IMR-90 (cell line): ENCODE measurements around the gene ACSS1. TPM values are rescaled to one million over a fixed set of nuclear protein-coding genes. Genes with fewer than 3 reads are reported as not detected.

Experiments used
- ATAC-seq: fragments of 200-7000 bp; cut with Tn5 transposase; 2 replicates; pipeline ENCODE4 v1.9.1; 2020; ENCODE audit warnings: low read depth, mild to moderate bottlenecking, moderate library complexity
- BruUV-seq: library from RNA; stranded (reverse); fragments of 400-500 nt; replicated peaks from 2 replicates; lab custom pipeline; 2021; lab: Mats Ljungman, UMichigan
- CTCF ChIA-PET: fragments of 300-600 bp; formaldehyde crosslinking; extraction: SDS; loops from one replicate; lab custom pipeline; 2021; ENCODE audit warnings: antibody characterized with exemption; lab: Yijun Ruan, JAX
- POLR2A ChIA-PET: fragments of 300-600 bp; sonication (Branson Sonifier 250); formaldehyde crosslinking; loops from one replicate; lab custom pipeline; 2022; ENCODE audit warnings: antibody characterized with exemption; ENCODE audit not compliant: unreplicated experiment; lab: Charles Lee
- DNase-seq: peaks from one replicate; pipeline ENCODE4 v3.0.0; 2013
- H2AFZ ChIP-seq: replicated peaks from 2 replicates; pipeline ENCODE3; 2013; ENCODE audit warnings: low read length, mild to moderate bottlenecking; ENCODE audit not compliant: poor library complexity
- H2AK5ac ChIP-seq: 2 replicates; pipeline ENCODE4 v1.6.1; 2013; ENCODE audit warnings: low read depth, low read length, inconsistent platforms
- H2AK9ac ChIP-seq: replicated peaks from 2 replicates; pipeline ENCODE3; 2013; ENCODE audit warnings: mild to moderate bottlenecking, low read depth, low read length, moderate library complexity; ENCODE audit not compliant: poor library complexity
- H2BK120ac ChIP-seq: 2 replicates; pipeline ENCODE4 v1.6.1; 2013; ENCODE audit warnings: low read depth, low read length, inconsistent platforms
- H2BK15ac ChIP-seq: 3 replicates; pipeline ENCODE4 v1.6.1; 2013; ENCODE audit warnings: low read depth, low read length, inconsistent platforms
- H2BK20ac ChIP-seq: 2 replicates; pipeline ENCODE4 v1.6.1; 2013; ENCODE audit warnings: low read depth, mild to moderate bottlenecking, inconsistent platforms, low read length, moderate library complexity
- H2BK5ac ChIP-seq: 2 replicates; pipeline ENCODE4 v1.6.1; 2013; ENCODE audit warnings: mild to moderate bottlenecking, low read depth, low read length, inconsistent platforms; ENCODE audit not compliant: poor library complexity, severe bottlenecking
- H3K14ac ChIP-seq: replicated peaks from 2 replicates; pipeline ENCODE4 v1.6.1; 2013; ENCODE audit warnings: low read depth, low read length, inconsistent platforms
- H3K18ac ChIP-seq: 2 replicates; pipeline ENCODE4 v1.6.1; 2013; ENCODE audit warnings: low read depth, low read length, control low read depth
- H3K23ac ChIP-seq: 2 replicates; pipeline ENCODE4 v1.6.1; 2013; ENCODE audit warnings: low read depth, low read length, inconsistent platforms
- H3K27ac ChIP-seq: 2 replicates; pipeline ENCODE4 v1.5.1; 2013; ENCODE audit warnings: mild to moderate bottlenecking, control low read depth, low read length; ENCODE audit not compliant: insufficient read depth
- H3K27me3 ChIP-seq: 2 replicates; pipeline ENCODE4 v1.6.1; 2013; ENCODE audit warnings: low read length; ENCODE audit not compliant: control insufficient read depth, insufficient read depth
- H3K36me3 ChIP-seq: 2 replicates; pipeline ENCODE4 v1.6.1; 2013; ENCODE audit warnings: low read length, mixed read lengths; ENCODE audit not compliant: control insufficient read depth, insufficient read depth
- H3K4ac ChIP-seq: 2 replicates; pipeline ENCODE4 v1.6.1; 2013; ENCODE audit warnings: low read depth, low read length, inconsistent platforms
- H3K4me1 ChIP-seq: 2 replicates; pipeline ENCODE4 v1.6.1; 2013; ENCODE audit warnings: low read length, mixed read lengths; ENCODE audit not compliant: control insufficient read depth, insufficient read depth
- H3K4me2 ChIP-seq: 2 replicates; pipeline ENCODE4 v1.6.1; 2013; ENCODE audit warnings: low read depth, mild to moderate bottlenecking, control low read depth, low read length, moderate library complexity
- H3K4me3 ChIP-seq: 2 replicates; pipeline ENCODE4 v1.5.1; 2013; ENCODE audit warnings: low read depth, mild to moderate bottlenecking, control low read depth, low read length, moderate library complexity; ENCODE audit not compliant: insufficient read depth
- H3K56ac ChIP-seq: 2 replicates; pipeline ENCODE4 v1.6.1; 2013; ENCODE audit warnings: low read length, inconsistent platforms; ENCODE audit not compliant: insufficient read depth; ENCODE audit errors: extremely low read depth
- H3K79me1 ChIP-seq, 2 experiments: 2 replicates each; pipeline ENCODE4 v1.6.1; 2013; ENCODE audit warnings: low read length in 2 of 2, inconsistent platforms in 1 of 2, low read depth in 1 of 2
- H3K9ac ChIP-seq: 2 replicates; pipeline ENCODE4 v1.6.1; 2013; ENCODE audit warnings: low read depth, low read length, control low read depth
- H3K9me1 ChIP-seq: 2 replicates; pipeline ENCODE4 v1.6.1; 2013; ENCODE audit warnings: low read length, inconsistent platforms; ENCODE audit not compliant: insufficient read depth
- H3K9me3 ChIP-seq: 2 replicates; pipeline ENCODE4 v1.6.1; 2013; ENCODE audit warnings: low read length; ENCODE audit not compliant: control insufficient read depth, insufficient read depth
- H4K20me1 ChIP-seq: 2 replicates; pipeline ENCODE4 v1.6.1; 2013; ENCODE audit warnings: low read length, inconsistent platforms; ENCODE audit not compliant: insufficient read depth
- H4K5ac ChIP-seq: 2 replicates; pipeline ENCODE4 v1.6.1; 2013; ENCODE audit warnings: mild to moderate bottlenecking, low read depth, low read length, control low read depth
- H4K8ac ChIP-seq, 2 experiments: 2 replicates each; pipeline ENCODE4 v1.6.1; 2013; ENCODE audit warnings: low read depth in 2 of 2, low read length in 2 of 2, control low read depth in 1 of 2, inconsistent platforms in 1 of 2
- H4K91ac ChIP-seq: 2 replicates; pipeline ENCODE4 v1.6.1; 2013; ENCODE audit warnings: low read depth, low read length, inconsistent platforms; ENCODE audit not compliant: insufficient read depth
- BHLHE40 ChIP-seq: fragments of 150-350 bp; IDR thresholded peaks from 2 replicates; pipeline ENCODE4 v1.6.1; 2016; ENCODE audit warnings: mild to moderate bottlenecking, low read depth, low read length
- CEBPB ChIP-seq: IDR thresholded peaks from 2 replicates; pipeline ENCODE4 v1.6.1; 2012; ENCODE audit warnings: low read depth, low read length, improper control_type of control experiment
- CHD1 ChIP-seq: IDR thresholded peaks from 2 replicates; pipeline ENCODE4 v1.6.1; 2012; ENCODE audit warnings: low read depth, low read length, improper control_type of control experiment
- CTCF ChIP-seq: conservative IDR thresholded peaks from 2 replicates; pipeline ENCODE4 v1.5.1; 2012; ENCODE audit warnings: mild to moderate bottlenecking, low read depth, low read length, improper control_type of control experiment
- ELK1 ChIP-seq: fragments of 150-350 bp; IDR thresholded peaks from 2 replicates; pipeline ENCODE4 v1.6.1; 2016; ENCODE audit warnings: low read depth, mild to moderate bottlenecking, low read length, moderate library complexity, borderline replicate concordance
- FOS ChIP-seq: fragments of 150-350 bp; IDR thresholded peaks from 2 replicates; pipeline ENCODE4 v1.6.1; 2016; ENCODE audit warnings: low read depth, low read length
- MAFK ChIP-seq: IDR thresholded peaks from 2 replicates; pipeline ENCODE4 v1.6.1; 2012; ENCODE audit warnings: low read depth, low read length, improper control_type of control experiment
- MAZ ChIP-seq: IDR thresholded peaks from 2 replicates; pipeline ENCODE4 v1.6.1; 2012; ENCODE audit warnings: low read depth, mild to moderate bottlenecking, low read length, improper control_type of control experiment, moderate library complexity, borderline replicate concordance
- MXI1 ChIP-seq: IDR thresholded peaks from 2 replicates; pipeline ENCODE4 v1.6.1; 2012; ENCODE audit warnings: low read depth, mild to moderate bottlenecking, low read length, moderate library complexity, borderline replicate concordance
- NFE2L2 ChIP-seq: fragments of 150-350 bp; IDR thresholded peaks from 2 replicates; pipeline ENCODE4 v1.6.1; 2016; ENCODE audit warnings: low read depth, mild to moderate bottlenecking, low read length
- POLR2A ChIP-seq: IDR thresholded peaks from 2 replicates; pipeline ENCODE4 v1.6.1; 2012; ENCODE audit warnings: mild to moderate bottlenecking, low read depth, low read length
- RAD21 ChIP-seq: IDR thresholded peaks from 2 replicates; pipeline ENCODE4 v1.6.1; 2012; ENCODE audit warnings: low read length, improper control_type of control experiment
- RCOR1 ChIP-seq: IDR thresholded peaks from 2 replicates; pipeline ENCODE4 v1.6.1; 2012; ENCODE audit warnings: mild to moderate bottlenecking, low read length, improper control_type of control experiment; ENCODE audit not compliant: insufficient replicate concordance
- RFX5 ChIP-seq: IDR thresholded peaks from 2 replicates; pipeline ENCODE4 v1.8.0; 2012; ENCODE audit warnings: low read depth, mild to moderate bottlenecking, low read length, moderate library complexity
- USF2 ChIP-seq: fragments of 150-350 bp; IDR thresholded peaks from 2 replicates; pipeline ENCODE4 v1.6.1; 2017; ENCODE audit warnings: mild to moderate bottlenecking, antibody characterized with exemption, low read length, low read depth
- WGBS, 2 experiments: methylation state at CpG; one replicate each; pipeline versions ENCODE4 v1.1.5 to v1.1.7; 2013; ENCODE audit warnings: missing lambda C conversion rate in 2 of 2; ENCODE audit not compliant: insufficient read length in 1 of 2; ENCODE audit errors: extremely low coverage in 2 of 2; 5-methylcytosine and 5-hydroxymethylcytosine counted together
- dilution Hi-C: fragments of 300-500 bp; cut with HindIII; formaldehyde crosslinking; loops from one replicate; pipeline ENCODE4 v1.14.3; 2018; ENCODE audit warnings: low sequenced_read_pairs; ENCODE audit not compliant: unreplicated experiment
- in situ Hi-C: fragments of 300-500 bp; cut with MboI; formaldehyde crosslinking; loops from 3 replicates; pipeline ENCODE4 v1.14.3; 2019; ENCODE audit warnings: low sequenced_read_pairs, inconsistent platforms, mixed read lengths
- intact Hi-C: fragments of 100-400 bp; cut with micrococcal nuclease; formaldehyde crosslinking; loops from 2 replicates; pipeline ENCODE4 v1.10.0; 2022
- polyA plus RNA-seq, 3 experiments: library from polyadenylated mRNA; depleted of rRNA; stranded (reverse); fragments of >200 nt; gene quantifications; 2 replicates each; pipeline ENCODE4 v1.2.3, GENCODE V29; 2012; ENCODE audit warnings: low replicate concordance in 1 of 3
- total RNA-seq: library from RNA; depleted of rRNA; stranded (reverse); fragments of >200 nt; gene quantifications from 2 replicates; pipeline ENCODE4 v1.2.3, GENCODE V29; 2012

ACSS1 gene
- total and polyA plus RNA-seq, 2 of the 4 experiments (the other 2 are of a cell fraction), result 0.72 to 1.2 TPM

- no peak overlapping the region for H2BK120ac ChIP-seq
- H2BK5ac ChIP-seq, result no peak overlapping the region
- DNase-seq (no peak), ATAC-seq (no peak)
- no peak overlapping the region for H3K4me3 ChIP-seq
- no peak overlapping the region; the same call in 1 of the 2 replicates for H3K18ac ChIP-seq
- H4K20me1 ChIP-seq, result no peaks in the 10 kb centered on the region
- no peak overlapping the region for H4K5ac ChIP-seq
- no peak overlapping the region for H2AK9ac ChIP-seq
- H3K36me3 ChIP-seq, result no peaks in the 10 kb centered on the region; the same call in 1 of the 2 replicates
- no peak overlapping the region for H2BK20ac ChIP-seq
- TF ChIP-seq RAD21 (no peak), FOS (no peak), CHD1 (no peak), MAFK (no peak), ELK1 (no peak), POLR2A (no peak), MXI1 (no peak), MAZ (no peak), CTCF (no peak), RCOR1 (no peak), NFE2L2 (no peak), BHLHE40 (no peak), CEBPB (no peak), RFX5 (no peak), USF2 (no peak)
- no peak overlapping the region for H3K23ac ChIP-seq
- no peak overlapping the region for H3K56ac ChIP-seq
- H3K4me2 ChIP-seq, result no peak overlapping the region
- no peaks in the 10 kb centered on the region for H3K79me1 ChIP-seq
- ChIA-PET CTCF (no interaction called here), POLR2A (no interaction called here)
- no peak overlapping the region for H3K4ac ChIP-seq
- no peaks in the 10 kb centered on the region for H3K9me3 ChIP-seq
- no peak overlapping the region for H3K14ac ChIP-seq
- no peak overlapping the region for H3K27ac ChIP-seq
- dilution Hi-C loops, result no loop called here
- no TSS peak for BruUV-seq
- WGBS, 2 experiments, result 84% methylated on average over 6 of the region's 11 CpGs; no CpG with 5 or more reads in 1 of the 2 experiments
- H2AFZ ChIP-seq, result no peak overlapping the region
- intact Hi-C loops, result no loop called here
- H3K4me1 ChIP-seq, result peaks cover 2% of the 10 kb centered on the region; the same call in 1 of the 2 replicates
- H4K91ac ChIP-seq, result no peak overlapping the region
- no peak overlapping the region for H3K9ac ChIP-seq
- peaks cover 3% of the 10 kb centered on the region; the same call in 1 of the 2 replicates for H3K27me3 ChIP-seq
- no peak overlapping the region for H2BK15ac ChIP-seq
- H3K9me1 ChIP-seq, result 0 out of 2 replicates have a peak, but pooled peaks cover 3% of the 10 kb centered on the region
- no peak overlapping the region for H4K8ac ChIP-seq
- H2AK5ac ChIP-seq, result no peak overlapping the region
- in situ Hi-C loops, result no loop called here
Observed at GRCh38 chr20:25016471-25016870, 41.5 kb downstream of the ACSS1 start.
